ENCODE data around the gene TPSAB1. TPM values are rescaled to one million over a fixed set of nuclear protein-coding genes. Genes with fewer than 3 reads are reported as not detected.
A peak's percentile ranks its signal among the peaks of the same experiment; 100 is the strongest.

The TPSAB1 gene
- total RNA-seq, 1 donor from 2014 or later = 4.3 TPM

- intact Hi-C loops (cut with micrococcal nuclease) = no loop called here
- no peak for DNase-seq
Measured at GRCh38 chr16:1277617-1278282, 37.2 kb downstream of the TPSAB1 start.

GRCh38 chr16:1278477-1278876, 38.0 kb downstream of the TPSAB1 start:
- DNase-seq (no peak), ATAC-seq (no peak)
- intact Hi-C loops (cut with micrococcal nuclease) = no loop called here

More at GRCh38 chr16:1277617-1278282, 37.2 kb downstream of the TPSAB1 start:
- no peak for ATAC-seq

GRCh38 chr16:1279081-1279944, 38.8 kb downstream of the TPSAB1 start:
- DNase-seq = no peak
- no peak for ATAC-seq
- intact Hi-C loops (cut with micrococcal nuclease) = no loop called here

- intact Hi-C loops (cut with micrococcal nuclease) = no loop called here
- ATAC-seq (no peak), DNase-seq (no peak)
Measured at GRCh38 chr16:1279945-1280589, 39.6 kb downstream of the TPSAB1 start.

GRCh38 chr16:1280783-1281182, 40.3 kb downstream of the TPSAB1 start:
- DNase-seq = no peak
- intact Hi-C loops (cut with micrococcal nuclease) = no loop called here

GRCh38 chr16:1281517-1281916, 41.0 kb downstream of the TPSAB1 start:
- ATAC-seq (no peak), DNase-seq (no peak)
- intact Hi-C loops (cut with micrococcal nuclease) = no loop called here

More at GRCh38 chr16:1280783-1281182, 40.3 kb downstream of the TPSAB1 start:
- ATAC-seq = no peak

GRCh38 chr16:1282324-1282973, 41.9 kb downstream of the TPSAB1 start:
- intact Hi-C loops (cut with micrococcal nuclease) = no loop called here
- ATAC-seq = no peak

GRCh38 chr16:1283296-1283695, 42.8 kb downstream of the TPSAB1 start:
- DNase-seq = no peak

More at GRCh38 chr16:1282324-1282973, 41.9 kb downstream of the TPSAB1 start:
- no peak for DNase-seq

GRCh38 chr16:1283996-1284616, 43.6 kb downstream of the TPSAB1 start:
- DNase-seq (no peak), ATAC-seq (no peak)
- intact Hi-C loops (cut with micrococcal nuclease) = no loop called here

More at GRCh38 chr16:1283296-1283695, 42.8 kb downstream of the TPSAB1 start:
- no peak for ATAC-seq
- intact Hi-C loops (cut with micrococcal nuclease) = no loop called here

GRCh38 chr16:1285669-1286512, 45.4 kb downstream of the TPSAB1 start:
- DNase-seq = no peak
- ATAC-seq = no peak
- intact Hi-C loops (cut with micrococcal nuclease) = no loop called here

- DNase-seq = no peak
- no peak for ATAC-seq
- intact Hi-C loops (cut with micrococcal nuclease) = no loop called here
Measured at GRCh38 chr16:1286513-1287094, 46.1 kb downstream of the TPSAB1 start.

- intact Hi-C loops (cut with micrococcal nuclease) = no loop called here
- peak; percentile 70 for DNase-seq
- ATAC-seq = peak; percentile 73
Measured at GRCh38 chr16:1287982-1288670, 47.6 kb downstream of the TPSAB1 start.

GRCh38 chr16:1288813-1289476, 48.4 kb downstream of the TPSAB1 start:
- ATAC-seq (peak; percentile 49), DNase-seq (peak; percentile 42)
- intact Hi-C loops (cut with micrococcal nuclease) = no loop called here

- DNase-seq = no peak
- ATAC-seq = no peak
- intact Hi-C loops (cut with micrococcal nuclease) = no loop called here
Measured at GRCh38 chr16:1289477-1289866, 49.0 kb downstream of the TPSAB1 start.

GRCh38 chr16:1290063-1290501, 49.6 kb downstream of the TPSAB1 start:
- no peak for DNase-seq
- no peak for ATAC-seq
- intact Hi-C loops (cut with micrococcal nuclease) = no loop called here

GRCh38 chr16:1290860-1291575, 50.5 kb downstream of the TPSAB1 start:
- intact Hi-C loops (cut with micrococcal nuclease) = no loop called here
- ATAC-seq (no peak), DNase-seq (no peak)

Data from left ventricle myocardium superior (tissue), 1 donor.